HepG2 (cell line): Measurements from ENCODE around the gene NUP107. TPM values are rescaled to one million over a fixed set of nuclear protein-coding genes. Genes with fewer than 3 reads are reported as not detected.
A peak's percentile ranks its signal among the peaks of the same experiment; 100 is the strongest.

Source experiments
- BORCS8-MEF2B ChIP-seq: sonication (generic); formaldehyde crosslinking; IDR thresholded peaks from 2 replicates; pipeline ENCODE4 v1.8.0; 2022; ENCODE audit warnings: mild to moderate bottlenecking, missing genetic modification reagents
- CSRNP1 ChIP-seq: sonication (generic); formaldehyde crosslinking; IDR thresholded peaks from 2 replicates; pipeline ENCODE4 v1.8.1; 2023; ENCODE audit warnings: mild to moderate bottlenecking, missing genetic modification reagents
- DBP ChIP-seq: sonication (generic); formaldehyde crosslinking; IDR thresholded peaks from 2 replicates; pipeline ENCODE4 v1.4.0; 2020; ENCODE audit warnings: missing genetic modification reagents; ENCODE audit errors: not compliant biosample characterization
- ELK4 ChIP-seq: sonication (generic); formaldehyde crosslinking; IDR thresholded peaks from 2 replicates; pipeline ENCODE4 v1.9.0; 2021; ENCODE audit warnings: missing genetic modification reagents, borderline replicate concordance
- LCORL ChIP-seq, 2 experiments: fragments of 450-650 bp in 1 of 2; sonication (generic) in 1 of 2; formaldehyde crosslinking in 1 of 2; IDR thresholded peaks; 2 replicates each; pipeline versions ENCODE4 v1.5.0 to v1.6.1; 2017 to 2020; ENCODE audit warnings: antibody characterized with exemption in 1 of 2, missing genetic modification reagents in 1 of 2
- MAX ChIP-seq: IDR thresholded peaks from 2 replicates; pipeline ENCODE4 v1.6.1; 2012; ENCODE audit warnings: inconsistent platforms
- PHF8 ChIP-seq: sonication (generic); formaldehyde crosslinking; IDR thresholded peaks from 2 replicates; pipeline ENCODE4 v1.5.0; 2020; ENCODE audit warnings: missing genetic modification reagents
- PRMT3 ChIP-seq: sonication (generic); formaldehyde crosslinking; IDR thresholded peaks from 2 replicates; pipeline ENCODE4 v1.8.1; 2022; ENCODE audit warnings: low read depth, mild to moderate bottlenecking, moderate library complexity, missing genetic modification reagents, borderline replicate concordance
- PTBP1 ChIP-seq: fragments of 200-400 bp; formaldehyde crosslinking; IDR thresholded peaks from 2 replicates; pipeline ENCODE4 v1.6.1; 2018; ENCODE audit warnings: low read length, low read depth; ENCODE audit not compliant: poor library complexity, severe bottlenecking
- REXO4 ChIP-seq: sonication (generic); formaldehyde crosslinking; IDR thresholded peaks from 2 replicates; pipeline ENCODE4 v1.8.0; 2022; ENCODE audit warnings: missing genetic modification reagents, mild to moderate bottlenecking, borderline replicate concordance
- TCF12 ChIP-seq, 2 experiments: fragments of 450-650 bp in 1 of 2; sonication (generic) in 1 of 2; formaldehyde crosslinking in 1 of 2; IDR thresholded peaks; 2 replicates each; pipeline versions ENCODE4 v1.6.1 to v1.8.0; 2017 to 2022; ENCODE audit warnings: antibody characterized with exemption in 1 of 2, mild to moderate bottlenecking in 1 of 2, missing genetic modification reagents in 1 of 2, moderate library complexity in 1 of 2
- TFDP1 ChIP-seq: IDR thresholded peaks from 2 replicates; pipeline ENCODE4 v1.6.1; 2016; ENCODE audit warnings: missing compliant biosample characterization, missing genetic modification reagents, borderline replicate concordance
- ZBTB25 ChIP-seq: IDR thresholded peaks from 2 replicates; pipeline ENCODE4 v1.6.1; 2018; ENCODE audit warnings: missing genetic modification reagents
- ZFP41 ChIP-seq: sonication (generic); formaldehyde crosslinking; IDR thresholded peaks from 2 replicates; pipeline ENCODE4 v1.4.0; 2020; ENCODE audit warnings: mild to moderate bottlenecking, missing genetic modification reagents, borderline replicate concordance
- ZFY ChIP-seq: sonication (generic); formaldehyde crosslinking; IDR thresholded peaks from 2 replicates; pipeline ENCODE4 v1.4.0; 2020; ENCODE audit warnings: missing genetic modification reagents
- ZMYM2 ChIP-seq: sonication (generic); formaldehyde crosslinking; IDR thresholded peaks from 2 replicates; pipeline ENCODE4 v1.8.0; 2022; ENCODE audit warnings: mild to moderate bottlenecking, missing genetic modification reagents
- ZNF20 ChIP-seq: sonication (generic); formaldehyde crosslinking; IDR thresholded peaks from 2 replicates; pipeline ENCODE4 v1.4.0; 2020; ENCODE audit warnings: mild to moderate bottlenecking, moderate library complexity, missing genetic modification reagents
- ZNF235 ChIP-seq: sonication (generic); formaldehyde crosslinking; IDR thresholded peaks from 2 replicates; pipeline ENCODE4 v1.8.1; 2023; ENCODE audit warnings: mild to moderate bottlenecking, missing genetic modification reagents, borderline replicate concordance
- ZNF691 ChIP-seq: sonication (generic); formaldehyde crosslinking; IDR thresholded peaks from 2 replicates; pipeline ENCODE4 v1.4.0; 2020; ENCODE audit warnings: missing genetic modification reagents, low read depth, mild to moderate bottlenecking, borderline replicate concordance
- ZNF792 ChIP-seq: IDR thresholded peaks from 2 replicates; pipeline ENCODE4 v1.6.1; 2016
- polyA plus RNA-seq, 8 experiments: library from polyadenylated mRNA; depleted of rRNA in 3 of 8; stranded (reverse) in 7 of 8; unstranded in 1 of 8; fragments of >200 nt; fragmentation: Illumina TruSeq in 4 of 8; extraction: Trizol in 4 of 8; gene quantifications; 2 replicates each; pipeline versions ENCODE4 v1.2.1 to v1.2.3, GENCODE V29; 2011 to 2016; ENCODE audit warnings: low read depth in 4 of 8, missing spikeins in 1 of 8, mixed read lengths in 1 of 8; ENCODE audit not compliant: insufficient read depth in 1 of 8
- total RNA-seq, 5 experiments: library from RNA; depleted of rRNA; stranded (reverse); fragments of >200 nt; fragmentation: Illumina TruSeq; extraction: Trizol; gene quantifications; 2 replicates each; pipeline ENCODE4 v1.2.3, GENCODE V29; 2016; ENCODE audit warnings: low read depth in 1 of 5

NUP107 gene
- total and polyA plus RNA-seq, 2 of the 13 experiments (the other 11 are each of a cell fraction or from before 2014, with no cell fraction given), result 54.7 to 100 TPM

- TF ChIP-seq ZBTB25, result peak; percentile 48; the same call in 1 of the 2 replicates
- no peak for TF ChIP-seq REXO4
- peak; percentile 87; the same call in 1 of the 2 replicates for TF ChIP-seq ZNF792
- no peak for TF ChIP-seq TCF12 (IDR thresholded peaks at IDR 0.05)
- 0 out of 2 replicates have a peak, but pooled peaks have one; percentile 78 for TF ChIP-seq TCF12 (CRISPR knock-in tag; IDR thresholded peaks at IDR 0.05)
- TF ChIP-seq MAX, result peak; percentile 94
- peak; percentile 64; the same call in 1 of the 2 replicates for TF ChIP-seq CSRNP1 (CRISPR knock-in tag)
- 0 out of 2 replicates have a peak, but pooled peaks have one; percentile 19 for TF ChIP-seq ZMYM2 (CRISPR knock-in tag)
- TF ChIP-seq LCORL (IDR thresholded peaks at IDR 0.05), result no peak
- peak; percentile 20 for TF ChIP-seq LCORL (CRISPR knock-in tag; IDR thresholded peaks at IDR 0.05)
- peak; percentile 68; the same call in 1 of the 2 replicates for TF ChIP-seq ZFP41 (CRISPR knock-in tag)
- 0 out of 2 replicates have a peak, but pooled peaks have one; percentile 44 for TF ChIP-seq ZNF20
- TF ChIP-seq ZFY (CRISPR knock-in tag), result peak; percentile 76
- peak; percentile 68 for TF ChIP-seq BORCS8-MEF2B (CRISPR knock-in tag)
- no peak for TF ChIP-seq DBP (CRISPR knock-in tag)
- TF ChIP-seq PHF8, result peak; percentile 82
- peak; percentile 40 for TF ChIP-seq PTBP1
- TF ChIP-seq PRMT3 (CRISPR knock-in tag), result 0 out of 2 replicates have a peak, but pooled peaks have one; percentile 66
- no peak for TF ChIP-seq ELK4 (CRISPR knock-in tag)
- peak; percentile 85 for TF ChIP-seq ZNF235 (CRISPR knock-in tag)
- peak; percentile 57; the same call in 1 of the 2 replicates for TF ChIP-seq TFDP1 (CRISPR knock-in tag)
- TF ChIP-seq ZNF691 (CRISPR knock-in tag), result peak; percentile 58; the same call in 1 of the 2 replicates
Measured at GRCh38 chr12:68745904-68746571, 59.3 kb downstream of the NUP107 start, which contains the start of gene SLC35E3 (continued).
